Left lung (tissue), 10 donors: ENCODE data around the gene MYOT. TPM values are rescaled to one million over a fixed set of nuclear protein-coding genes. Genes with fewer than 3 reads are reported as not detected.

Experiments
- ATAC-seq: fragments of 200-7000 bp; cut with Tn5 transposase; one replicate; pipeline ENCODE4 v1.9.1; 2020; ENCODE audit warnings: moderate library complexity
- DNase-seq, 4 donors: peaks; one replicate each; pipeline ENCODE4 v3.0.0-alpha.2; 2013 to 2020
- H3K27ac ChIP-seq, 2 donors: fragments of 200-600 bp; sonication (generic) in 1 of 2; one replicate each; pipeline versions ENCODE4 v1.5.0 to v1.8.0; 2020 to 2021
- H3K27me3 ChIP-seq, 2 donors: fragments of 200-600 bp; sonication (generic) in 1 of 2; one replicate each; pipeline versions ENCODE4 v1.5.0 to v1.8.0; 2020 to 2021
- H3K36me3 ChIP-seq, 2 donors: fragments of 200-600 bp; sonication (generic) in 1 of 2; one replicate each; pipeline versions ENCODE4 v1.5.0 to v1.8.0; 2020 to 2021
- H3K4me1 ChIP-seq, 2 donors: fragments of 200-600 bp; one replicate each; pipeline ENCODE4 v1.8.0; 2021
- H3K4me3 ChIP-seq, 2 donors: fragments of 200-600 bp; sonication (generic) in 1 of 2; one replicate each; pipeline versions ENCODE4 v1.5.0 to v1.8.0; 2020 to 2021; ENCODE audit warnings: mild to moderate bottlenecking in 1 of 2
- H3K9me3 ChIP-seq, 2 donors: fragments of 200-600 bp; sonication (generic) in 1 of 2; one replicate each; pipeline versions ENCODE4 v1.5.0 to v1.8.0; 2020 to 2021
- intact Hi-C, 2 donors: fragments of 100-400 bp; cut with DNase I; formaldehyde crosslinking; loops; one replicate each; pipeline versions ENCODE4 v1.11.2 to v1.14.2; 2022
- polyA plus RNA-seq, 6 donors: library from polyadenylated mRNA; unstranded; fragments of 120-200 nt; gene quantifications; one replicate each; pipeline ENCODE4 v1.2.1, GENCODE V29; 2013; ENCODE audit not compliant: insufficient read length in 6 of 6
- total RNA-seq, 2 donors: library from RNA; stranded (reverse); fragmentation: NEBNext Ultra II Directional; extraction: Animal tissue kit (Norgen Biotek cat#: 25700); gene quantifications; one replicate each; pipeline ENCODE4 v1.2.1, GENCODE V29; 2021
- TF ChIP-seq, protein P1 (sequence below), 2 donors: fragments of 200-600 bp; sonication (generic) in 1 of 2; IDR thresholded peaks; one replicate each; pipeline versions ENCODE4 v1.5.0 to v1.8.0; 2021; ENCODE audit warnings: antibody characterized with exemption in 2 of 2
- donor health status: DM: no; HTN: yes; CAD: no.
- donor health status: DM: no; HTN: no; CAD: no.

Gene MYOT
- total and polyA plus RNA-seq, 8 donors = 0.52 to 2.0 (median 1.2) TPM; not detected in 1

DNA sequence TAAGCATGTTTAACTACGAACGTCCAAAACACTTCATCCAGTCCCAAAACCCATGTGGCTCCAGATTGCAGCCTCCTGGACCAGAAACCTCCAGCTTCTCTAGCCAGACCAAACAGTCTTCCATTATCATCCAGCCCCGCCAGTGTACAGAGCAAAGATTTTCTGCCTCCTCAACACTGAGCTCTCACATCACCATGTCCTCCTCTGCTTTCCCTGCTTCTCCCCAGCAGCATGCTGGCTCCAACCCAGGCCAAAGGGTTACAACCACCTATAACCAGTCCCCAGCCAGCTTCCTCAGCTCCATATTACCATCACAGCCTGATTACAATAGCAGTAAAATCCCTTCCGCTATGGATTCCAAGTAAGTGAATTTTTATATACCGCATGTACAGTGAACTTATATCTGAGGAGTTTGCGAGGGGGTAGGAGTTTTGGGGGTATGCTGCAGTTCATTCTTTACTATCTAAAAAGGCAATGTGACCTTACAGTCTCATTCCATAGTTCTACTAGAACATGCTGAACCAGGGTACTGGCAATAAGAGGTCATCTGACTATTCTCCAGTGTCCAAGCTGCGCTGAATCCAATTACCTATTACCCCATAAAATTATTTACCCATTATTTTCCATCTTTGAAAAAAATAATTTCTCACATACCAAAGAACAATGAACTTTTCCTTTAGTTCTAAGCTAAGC, 3.1 kb downstream of the MYOT start:
- no peaks in the 10 kb centered on the region for H3K36me3 ChIP-seq
- no peak for DNase-seq
- no peak overlapping the region for H3K4me3 ChIP-seq

DNA sequence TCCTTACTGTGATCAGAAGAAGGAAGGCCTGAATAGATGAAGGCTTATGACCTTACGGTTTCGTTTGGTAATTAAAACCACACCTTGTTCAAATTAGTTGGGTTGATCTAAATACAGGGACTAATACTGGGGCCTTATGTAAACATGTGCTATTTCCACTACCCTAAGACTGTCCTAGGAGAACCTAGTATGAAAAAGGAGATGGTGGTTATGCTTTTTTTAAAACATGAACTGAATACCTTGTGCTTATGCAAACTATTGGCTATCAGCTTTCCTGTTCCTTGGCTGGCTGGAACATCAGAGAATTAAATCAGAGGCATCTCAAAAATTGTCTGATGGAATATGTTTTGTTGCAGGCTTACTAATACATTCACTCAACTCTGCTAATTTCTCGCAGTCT, 3.9 kb downstream of the MYOT start:
- H3K9me3 ChIP-seq = no peaks in the 10 kb centered on the region
- TF ChIP-seq, protein P1, sequence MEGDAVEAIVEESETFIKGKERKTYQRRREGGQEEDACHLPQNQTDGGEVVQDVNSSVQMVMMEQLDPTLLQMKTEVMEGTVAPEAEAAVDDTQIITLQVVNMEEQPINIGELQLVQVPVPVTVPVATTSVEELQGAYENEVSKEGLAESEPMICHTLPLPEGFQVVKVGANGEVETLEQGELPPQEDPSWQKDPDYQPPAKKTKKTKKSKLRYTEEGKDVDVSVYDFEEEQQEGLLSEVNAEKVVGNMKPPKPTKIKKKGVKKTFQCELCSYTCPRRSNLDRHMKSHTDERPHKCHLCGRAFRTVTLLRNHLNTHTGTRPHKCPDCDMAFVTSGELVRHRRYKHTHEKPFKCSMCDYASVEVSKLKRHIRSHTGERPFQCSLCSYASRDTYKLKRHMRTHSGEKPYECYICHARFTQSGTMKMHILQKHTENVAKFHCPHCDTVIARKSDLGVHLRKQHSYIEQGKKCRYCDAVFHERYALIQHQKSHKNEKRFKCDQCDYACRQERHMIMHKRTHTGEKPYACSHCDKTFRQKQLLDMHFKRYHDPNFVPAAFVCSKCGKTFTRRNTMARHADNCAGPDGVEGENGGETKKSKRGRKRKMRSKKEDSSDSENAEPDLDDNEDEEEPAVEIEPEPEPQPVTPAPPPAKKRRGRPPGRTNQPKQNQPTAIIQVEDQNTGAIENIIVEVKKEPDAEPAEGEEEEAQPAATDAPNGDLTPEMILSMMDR (IDR thresholded peaks at IDR 0.05) = no peak
- H3K27me3 ChIP-seq = no peaks in the 10 kb centered on the region
- H3K4me3 ChIP-seq = no peak overlapping the region
- no peaks in the 10 kb centered on the region for H3K4me1 ChIP-seq
- intact Hi-C loops = no loop called here
- H3K36me3 ChIP-seq = no peaks in the 10 kb centered on the region
- no peak overlapping the region for H3K27ac ChIP-seq
- DNase-seq = no peak
- no peak for ATAC-seq

More for the DNA sequence above, 3.1 kb downstream of the MYOT start:
- Histone ChIP-seq H3K9me3 (no peaks in the 10 kb centered on the region), H3K27ac (no peak overlapping the region), H3K27me3 (no peaks in the 10 kb centered on the region), H3K4me1 (no peaks in the 10 kb centered on the region)
- TF ChIP-seq, protein P1 (IDR thresholded peaks at IDR 0.05) = no peak
- no peak for ATAC-seq
- intact Hi-C loops = no loop called here

DNA sequence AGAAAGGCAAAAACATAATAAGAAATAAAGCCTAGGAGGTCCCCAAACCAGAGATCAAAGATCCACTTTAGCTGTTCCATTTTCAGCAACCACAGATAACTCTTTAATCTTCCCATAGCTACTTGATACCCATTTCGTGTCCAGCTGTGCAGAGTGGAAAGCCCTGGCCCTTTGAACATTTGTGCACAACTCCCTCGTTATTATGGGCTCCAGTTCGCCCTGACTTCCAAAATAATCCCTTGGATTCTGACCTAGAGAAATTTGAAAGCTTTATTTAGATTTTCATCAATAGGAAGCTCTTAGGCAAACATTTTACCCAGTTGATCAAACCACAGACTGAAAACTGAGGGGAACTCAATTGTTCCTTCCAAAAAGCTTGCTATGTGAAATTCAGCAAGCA, 4.8 kb downstream of the MYOT start:
- no peak overlapping the region for H3K27ac ChIP-seq
- ATAC-seq = no peak

DNA sequence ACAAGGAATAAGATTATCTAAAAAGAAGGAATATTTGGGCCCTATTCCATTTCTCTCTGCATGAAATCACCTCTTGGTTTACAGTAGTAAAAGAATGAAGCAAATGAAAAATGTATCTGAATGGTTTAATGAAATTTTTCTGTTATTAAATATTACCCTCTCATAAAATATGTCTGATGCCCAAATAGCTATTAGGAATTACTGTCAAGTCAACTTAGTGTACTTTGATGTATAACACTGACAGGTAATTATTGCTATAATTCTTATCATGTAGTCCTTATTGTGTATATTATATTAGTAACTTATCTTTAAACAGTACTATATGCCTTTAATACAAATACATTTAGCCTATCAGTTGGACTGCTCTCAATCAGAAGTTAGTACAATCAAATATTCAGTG, 8.4 kb downstream of the MYOT start:
- Histone ChIP-seq H3K36me3 (no peaks in the 10 kb centered on the region), H3K4me3 (no peak overlapping the region), H3K27ac (no peak overlapping the region), H3K4me1 (no peaks in the 10 kb centered on the region), H3K27me3 (no peaks in the 10 kb centered on the region), H3K9me3 (no peaks in the 10 kb centered on the region)
- ATAC-seq = no peak
- TF ChIP-seq, protein P1 (IDR thresholded peaks at IDR 0.05) = no peak
- intact Hi-C loops = no loop called here
- no peak for DNase-seq

More for the DNA sequence above, 4.8 kb downstream of the MYOT start:
- H3K4me1 ChIP-seq = no peaks in the 10 kb centered on the region
- H3K4me3 ChIP-seq = no peak overlapping the region
- TF ChIP-seq, protein P1 (IDR thresholded peaks at IDR 0.05) = no peak
- intact Hi-C loops = no loop called here
- H3K9me3 ChIP-seq = no peaks in the 10 kb centered on the region
- no peak for DNase-seq
- H3K27me3 ChIP-seq = no peaks in the 10 kb centered on the region
- H3K36me3 ChIP-seq = no peaks in the 10 kb centered on the region

DNA sequence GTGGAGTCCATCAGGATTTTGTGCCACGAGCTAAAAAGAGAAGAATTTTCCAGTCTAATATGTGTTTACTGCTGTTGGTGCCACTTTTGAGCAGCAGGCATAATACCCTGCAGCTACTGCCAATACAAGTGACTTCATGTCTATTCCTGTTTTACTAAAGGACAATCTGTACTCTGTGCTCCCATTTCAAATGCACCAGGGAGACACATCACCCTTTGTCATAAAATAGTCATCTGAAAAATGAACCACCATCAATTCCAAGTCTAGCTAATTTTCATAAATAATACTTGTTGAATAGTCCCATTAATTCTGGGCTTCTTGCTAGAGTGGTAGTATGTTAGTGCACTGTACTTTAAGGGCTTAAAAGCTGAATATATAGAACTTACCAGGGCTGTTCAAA, 12.7 kb downstream of the MYOT start:
- TF ChIP-seq, protein P1 (IDR thresholded peaks at IDR 0.05) = no peak
- ATAC-seq (no peak), DNase-seq (no peak)
- no peaks in the 10 kb centered on the region for H3K4me1 ChIP-seq
- no peaks in the 10 kb centered on the region for H3K27me3 ChIP-seq
- H3K27ac ChIP-seq = no peak overlapping the region
- H3K9me3 ChIP-seq = no peaks in the 10 kb centered on the region
- no peaks in the 10 kb centered on the region for H3K36me3 ChIP-seq
- intact Hi-C loops = no loop called here
- no peak overlapping the region for H3K4me3 ChIP-seq
